Hepatocyte (in vitro differentiated cells): Measurements from ENCODE around the gene MSH3.

ENCODE experiments used
- EZH2 ChIP-seq: fragments of 200-600 bp; sonication (generic); IDR thresholded peaks from 2 replicates; pipeline ENCODE4 v1.6.1; 2016; ENCODE audit warnings: antibody characterized with exemption, mild to moderate bottlenecking, borderline replicate concordance
- TF ChIP-seq, protein P1 (sequence below): fragments of 200-600 bp; sonication (generic); IDR thresholded peaks from 2 replicates; pipeline ENCODE4 v1.5.1; 2016; ENCODE audit warnings: antibody characterized with exemption, mild to moderate bottlenecking; ENCODE audit not compliant: poor library complexity

DNA sequence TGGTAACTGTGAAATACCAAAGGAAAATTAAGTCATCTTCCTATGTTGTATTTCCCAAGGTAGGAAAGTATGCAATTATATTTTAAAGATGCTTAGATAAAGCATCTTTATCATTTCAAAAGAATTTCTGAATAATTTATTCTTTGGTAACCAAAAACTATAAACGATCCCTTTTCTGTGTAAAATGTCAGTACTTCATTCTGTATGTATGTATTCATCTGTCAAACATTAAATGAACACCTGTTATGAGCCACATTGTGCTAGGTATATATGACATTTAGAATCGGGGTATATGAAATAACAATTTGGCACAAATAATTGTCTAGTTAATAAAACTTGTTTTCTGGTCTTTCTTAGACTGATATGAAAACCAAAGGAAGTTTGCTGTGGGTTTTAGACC, 89.7 kb downstream of the MSH3 start:
- TF ChIP-seq, protein P1, sequence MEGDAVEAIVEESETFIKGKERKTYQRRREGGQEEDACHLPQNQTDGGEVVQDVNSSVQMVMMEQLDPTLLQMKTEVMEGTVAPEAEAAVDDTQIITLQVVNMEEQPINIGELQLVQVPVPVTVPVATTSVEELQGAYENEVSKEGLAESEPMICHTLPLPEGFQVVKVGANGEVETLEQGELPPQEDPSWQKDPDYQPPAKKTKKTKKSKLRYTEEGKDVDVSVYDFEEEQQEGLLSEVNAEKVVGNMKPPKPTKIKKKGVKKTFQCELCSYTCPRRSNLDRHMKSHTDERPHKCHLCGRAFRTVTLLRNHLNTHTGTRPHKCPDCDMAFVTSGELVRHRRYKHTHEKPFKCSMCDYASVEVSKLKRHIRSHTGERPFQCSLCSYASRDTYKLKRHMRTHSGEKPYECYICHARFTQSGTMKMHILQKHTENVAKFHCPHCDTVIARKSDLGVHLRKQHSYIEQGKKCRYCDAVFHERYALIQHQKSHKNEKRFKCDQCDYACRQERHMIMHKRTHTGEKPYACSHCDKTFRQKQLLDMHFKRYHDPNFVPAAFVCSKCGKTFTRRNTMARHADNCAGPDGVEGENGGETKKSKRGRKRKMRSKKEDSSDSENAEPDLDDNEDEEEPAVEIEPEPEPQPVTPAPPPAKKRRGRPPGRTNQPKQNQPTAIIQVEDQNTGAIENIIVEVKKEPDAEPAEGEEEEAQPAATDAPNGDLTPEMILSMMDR: no peak
- TF ChIP-seq EZH2: no peak
